Smooth muscle cell (in vitro differentiated cells): ENCODE results near the gene FGFBP1. TPM values are rescaled to one million over a fixed set of nuclear protein-coding genes. Genes with fewer than 3 reads are reported as not detected.

Source experiments
- DNase-seq: peaks from one replicate; lab custom pipeline; 2025; ENCODE audit not compliant: unreplicated experiment; lab: John Stamatoyannopoulos, UW
- H2AFZ ChIP-seq: fragments of 200-600 bp; sonication (generic); 2 replicates; pipeline ENCODE4 v1.6.0; 2016; ENCODE audit warnings: antibody characterized with exemption, low read depth, mild to moderate bottlenecking
- H3F3A ChIP-seq: fragments of 200-600 bp; sonication (generic); 2 replicates; pipeline ENCODE4 v1.6.0; 2017; ENCODE audit warnings: antibody characterized with exemption, low read depth
- H3K27ac ChIP-seq: fragments of 200-600 bp; sonication (generic); 2 replicates; pipeline ENCODE4 v1.5.1; 2016; ENCODE audit warnings: low read depth, mild to moderate bottlenecking
- H3K27me3 ChIP-seq: fragments of 200-600 bp; sonication (generic); 2 replicates; pipeline ENCODE4 v1.6.1; 2016; ENCODE audit warnings: low read depth, mild to moderate bottlenecking
- H3K36me3 ChIP-seq: fragments of 200-600 bp; sonication (generic); 2 replicates; pipeline ENCODE4 v1.5.1; 2016; ENCODE audit warnings: low read depth
- H3K4me1 ChIP-seq: fragments of 200-600 bp; sonication (generic); 2 replicates; pipeline ENCODE4 v1.5.1; 2016; ENCODE audit warnings: low read depth
- H3K4me2 ChIP-seq: fragments of 200-600 bp; sonication (generic); 2 replicates; pipeline ENCODE4 v1.6.0; 2016; ENCODE audit warnings: mild to moderate bottlenecking
- H3K4me3 ChIP-seq: fragments of 200-600 bp; sonication (generic); 2 replicates; pipeline ENCODE4 v1.5.1; 2016; ENCODE audit warnings: mild to moderate bottlenecking
- H3K79me2 ChIP-seq: fragments of 200-600 bp; sonication (generic); 2 replicates; pipeline ENCODE4 v1.6.0; 2016; ENCODE audit warnings: low read depth, mild to moderate bottlenecking
- H3K9ac ChIP-seq: fragments of 200-600 bp; sonication (generic); 2 replicates; pipeline ENCODE4 v1.6.0; 2016; ENCODE audit warnings: low read depth
- H3K9me3 ChIP-seq: fragments of 200-600 bp; sonication (generic); replicated peaks from 2 replicates; pipeline ENCODE4 v1.5.1; 2016; ENCODE audit warnings: low read depth
- H4K20me1 ChIP-seq: fragments of 200-600 bp; sonication (generic); 2 replicates; pipeline ENCODE4 v1.6.0; 2016; ENCODE audit warnings: low read depth
- WGBS: methylation state at CpG from one replicate; pipeline ENCODE4 v1.1.7; 2016; ENCODE audit warnings: low lambda C conversion rate; 5-methylcytosine and 5-hydroxymethylcytosine counted together
- polyA plus RNA-seq: library from polyadenylated mRNA; unstranded; fragments of >200 nt; fragmentation: Nextera tagmentation; extraction: Ambion mirVana; gene quantifications from 2 replicates; pipeline ENCODE4 v1.2.1, GENCODE V29; 2016
- total RNA-seq: library from RNA; depleted of rRNA; stranded (reverse); fragments of >200 nt; gene quantifications from 2 replicates; pipeline ENCODE4 v1.2.3, GENCODE V29; 2014
- TF ChIP-seq, protein P1 (sequence below): fragments of 200-600 bp; sonication (generic); IDR thresholded peaks from 2 replicates; pipeline ENCODE4 v1.5.1; 2017; ENCODE audit warnings: borderline replicate concordance, mild to moderate bottlenecking, antibody characterized with exemption; ENCODE audit not compliant: insufficient read depth, poor library complexity, severe bottlenecking

The FGFBP1 gene
- total and polyA plus RNA-seq, 2 experiments from 2014 or later, result not detected

DNA sequence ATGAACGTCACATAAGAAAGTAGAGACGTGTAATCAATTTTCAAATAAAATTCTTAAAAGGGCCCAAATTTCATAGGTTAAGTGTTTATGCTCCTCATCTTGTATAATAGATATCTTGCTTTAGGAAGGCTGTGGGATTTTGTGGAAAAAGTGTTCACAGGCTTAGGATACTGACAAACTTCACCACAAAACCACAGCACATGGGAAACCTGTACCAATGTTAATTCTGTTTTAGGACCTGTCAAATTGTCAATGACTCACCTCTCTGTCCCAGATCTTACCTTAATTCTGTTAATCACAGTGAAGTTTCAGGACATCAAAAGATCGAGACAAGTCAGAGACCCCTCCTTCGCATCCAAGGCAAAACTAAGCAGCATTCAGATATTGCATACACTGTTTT is 24.2 kb downstream of the FGFBP1 start:
- no peak overlapping the region for H2AFZ ChIP-seq
- no peaks in the 10 kb centered on the region for H4K20me1 ChIP-seq
- no peaks in the 10 kb centered on the region for H3K9me3 ChIP-seq
- H3F3A ChIP-seq, result no peaks in the 10 kb centered on the region
- no peak overlapping the region for H3K4me3 ChIP-seq
- no peaks in the 10 kb centered on the region for H3K36me3 ChIP-seq
- H3K4me1 ChIP-seq, result peaks cover 6% of the 10 kb centered on the region
- TF ChIP-seq, protein P1, sequence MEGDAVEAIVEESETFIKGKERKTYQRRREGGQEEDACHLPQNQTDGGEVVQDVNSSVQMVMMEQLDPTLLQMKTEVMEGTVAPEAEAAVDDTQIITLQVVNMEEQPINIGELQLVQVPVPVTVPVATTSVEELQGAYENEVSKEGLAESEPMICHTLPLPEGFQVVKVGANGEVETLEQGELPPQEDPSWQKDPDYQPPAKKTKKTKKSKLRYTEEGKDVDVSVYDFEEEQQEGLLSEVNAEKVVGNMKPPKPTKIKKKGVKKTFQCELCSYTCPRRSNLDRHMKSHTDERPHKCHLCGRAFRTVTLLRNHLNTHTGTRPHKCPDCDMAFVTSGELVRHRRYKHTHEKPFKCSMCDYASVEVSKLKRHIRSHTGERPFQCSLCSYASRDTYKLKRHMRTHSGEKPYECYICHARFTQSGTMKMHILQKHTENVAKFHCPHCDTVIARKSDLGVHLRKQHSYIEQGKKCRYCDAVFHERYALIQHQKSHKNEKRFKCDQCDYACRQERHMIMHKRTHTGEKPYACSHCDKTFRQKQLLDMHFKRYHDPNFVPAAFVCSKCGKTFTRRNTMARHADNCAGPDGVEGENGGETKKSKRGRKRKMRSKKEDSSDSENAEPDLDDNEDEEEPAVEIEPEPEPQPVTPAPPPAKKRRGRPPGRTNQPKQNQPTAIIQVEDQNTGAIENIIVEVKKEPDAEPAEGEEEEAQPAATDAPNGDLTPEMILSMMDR, result no peak
- peaks cover 7% of the 10 kb centered on the region for H3K27me3 ChIP-seq
- H3K9ac ChIP-seq, result peak overlapping the region; percentile 73
- no peak for DNase-seq
- 85% methylated on average over 4 of the region's 4 CpGs for WGBS
- H3K79me2 ChIP-seq, result no peaks in the 10 kb centered on the region
- H3K4me2 ChIP-seq, result peak overlapping the region; percentile 52
- H3K27ac ChIP-seq, result peak overlapping the region; percentile 88

DNA sequence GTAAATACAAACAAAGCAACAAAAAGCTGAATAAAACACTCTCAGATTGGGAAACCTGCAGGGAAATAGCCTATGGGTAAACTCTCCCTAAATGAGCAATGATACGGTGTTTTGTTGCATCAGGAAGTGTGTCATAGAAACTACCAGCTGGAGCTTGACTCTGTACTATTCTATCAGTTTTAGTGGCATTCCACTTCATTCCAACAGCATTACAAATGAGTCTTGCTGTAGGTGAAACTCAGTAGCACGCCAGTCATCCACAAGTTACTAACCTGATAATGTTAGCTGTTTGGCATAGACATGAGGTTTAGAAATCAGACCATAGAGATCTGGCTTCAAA is 24.9 kb downstream of the FGFBP1 start:
- H2AFZ ChIP-seq, result no peak overlapping the region
- no peaks in the 10 kb centered on the region for H4K20me1 ChIP-seq
- H3K4me3 ChIP-seq, result no peak overlapping the region
- WGBS, result 9% methylated on average over 2 of the region's 2 CpGs
- H3F3A ChIP-seq, result no peaks in the 10 kb centered on the region
- peaks cover 6% of the 10 kb centered on the region for H3K4me1 ChIP-seq
- H3K4me2 ChIP-seq, result peak overlapping the region; percentile 33
- peak overlapping the region; percentile 88 for H3K27ac ChIP-seq
- DNase-seq, result no peak
- no peaks in the 10 kb centered on the region for H3K9me3 ChIP-seq
- H3K9ac ChIP-seq, result peak overlapping the region; percentile 73
- peaks cover 3% of the 10 kb centered on the region for H3K27me3 ChIP-seq
- TF ChIP-seq, protein P1, result no peak
- H3K79me2 ChIP-seq, result no peaks in the 10 kb centered on the region
- no peaks in the 10 kb centered on the region for H3K36me3 ChIP-seq

DNA sequence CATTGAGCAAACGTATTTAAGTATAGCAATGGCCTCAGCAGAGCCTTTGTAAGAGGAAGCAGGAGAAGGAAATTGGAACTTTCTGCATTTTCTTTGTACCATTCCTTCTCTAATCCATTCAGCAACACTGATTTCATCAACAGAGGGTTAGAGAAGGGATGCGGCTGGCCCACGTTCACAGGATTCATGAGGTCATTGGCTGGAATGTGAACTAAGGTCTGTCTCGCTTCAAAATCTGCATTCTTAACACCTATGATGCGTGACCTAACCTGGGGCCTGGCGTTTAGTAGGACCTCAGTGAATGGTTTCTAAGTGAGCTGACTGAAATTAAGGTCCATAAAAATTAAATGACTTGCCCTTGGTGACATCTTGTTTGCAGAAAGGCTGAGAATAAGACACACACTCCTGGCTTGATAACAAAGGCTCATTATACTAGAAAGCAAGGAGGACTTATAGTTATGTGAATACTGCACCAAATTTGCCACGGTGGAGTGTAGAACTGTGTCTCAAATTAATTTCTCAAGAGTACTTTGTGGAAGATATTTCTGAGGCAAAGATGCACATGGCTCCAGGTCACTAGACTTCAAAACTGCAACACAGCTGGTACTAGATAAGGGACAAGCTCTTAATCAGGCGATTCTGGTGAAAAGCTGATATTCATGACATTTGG is 25.4 kb downstream of the FGFBP1 start:
- TF ChIP-seq, protein P1, result no peak
- Histone ChIP-seq H2AFZ (no peak overlapping the region), H3K4me2 (peak overlapping the region; percentile 33), H3K79me2 (no peaks in the 10 kb centered on the region), H3K9me3 (no peaks in the 10 kb centered on the region), H3K9ac (peak overlapping the region; percentile 64), H3K4me3 (no peak overlapping the region), H3K27ac (peak overlapping the region; percentile 88), H3F3A (no peaks in the 10 kb centered on the region), H3K36me3 (no peaks in the 10 kb centered on the region), H3K4me1 (peaks cover 6% of the 10 kb centered on the region), H3K27me3 (no peaks in the 10 kb centered on the region), H4K20me1 (no peaks in the 10 kb centered on the region)
- 48% methylated on average over 8 of the region's 8 CpGs for WGBS
- DNase-seq, result no peak

DNA sequence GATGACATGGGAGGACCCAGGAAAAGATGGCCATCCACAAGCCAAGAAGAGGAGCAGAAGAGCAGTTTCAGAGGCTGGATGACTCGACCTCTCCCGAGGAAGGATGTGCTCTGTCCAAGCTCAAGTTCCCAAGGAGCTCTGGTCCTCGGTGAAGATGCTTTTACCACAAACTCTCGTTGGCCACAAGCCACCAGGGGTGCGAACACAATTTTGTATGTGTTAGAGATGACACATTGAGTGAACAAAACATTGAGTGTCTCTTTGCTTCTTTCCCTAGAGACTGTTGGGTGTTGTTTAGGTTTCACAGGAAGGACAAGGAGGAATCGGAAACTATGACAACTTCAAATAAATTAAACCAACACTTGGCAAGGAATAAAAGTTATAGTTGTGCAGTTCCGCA is 26.3 kb downstream of the FGFBP1 start:
- no peak overlapping the region for H3K4me2 ChIP-seq
- no peak overlapping the region for H3K4me3 ChIP-seq
- H3K4me1 ChIP-seq, result peaks cover 6% of the 10 kb centered on the region
- TF ChIP-seq, protein P1, result no peak
- no peaks in the 10 kb centered on the region for H4K20me1 ChIP-seq
- no peaks in the 10 kb centered on the region for H3F3A ChIP-seq
- H3K36me3 ChIP-seq, result no peaks in the 10 kb centered on the region
- H3K9ac ChIP-seq, result no peak overlapping the region
- DNase-seq, result no peak
- WGBS, result 86% methylated on average over 7 of the region's 7 CpGs
- H2AFZ ChIP-seq, result no peak overlapping the region
- H3K27me3 ChIP-seq, result no peaks in the 10 kb centered on the region
- peak overlapping the region; percentile 88 for H3K27ac ChIP-seq
- H3K9me3 ChIP-seq, result no peaks in the 10 kb centered on the region
- H3K79me2 ChIP-seq, result no peaks in the 10 kb centered on the region
